GM18507 (cell line): Measurements from ENCODE around the gene COX10.
A peak's percentile ranks its signal among the peaks of the same experiment; 100 is the strongest.

Source experiments
- DNase-seq: peaks from one replicate; pipeline ENCODE4 v3.0.0; 2011; ENCODE audit warnings: low read depth; ENCODE audit not compliant: insufficient read length; ENCODE audit errors: extremely low spot score
- FAIRE-seq: peaks from 2 replicates; lab custom pipeline; 2011; peaks lifted over from hg19 to GRCh38; lab: Jason Lieb, UNC

Gene COX10

GRCh38 chr17:14068542-14069250, 608 bp upstream of the COX10 start:
- no peak for FAIRE-seq

GRCh38 chr17:14070344-14070984, 1.2 kb downstream of the COX10 start:
- no peak for FAIRE-seq
- DNase-seq, result no peak

More at GRCh38 chr17:14068542-14069250, 608 bp upstream of the COX10 start:
- no peak for DNase-seq

- FAIRE-seq, result no peak
Observed at GRCh38 chr17:14072881-14073280, 3.6 kb downstream of the COX10 start.

GRCh38 chr17:14078027-14078426, 8.7 kb downstream of the COX10 start:
- FAIRE-seq, result no peak

More at GRCh38 chr17:14072881-14073280, 3.6 kb downstream of the COX10 start:
- no peak for DNase-seq

GRCh38 chr17:14080847-14081251, 11.5 kb downstream of the COX10 start:
- FAIRE-seq (no peak), DNase-seq (no peak)

More at GRCh38 chr17:14078027-14078426, 8.7 kb downstream of the COX10 start:
- DNase-seq, result no peak

GRCh38 chr17:14082848-14083247, 13.5 kb downstream of the COX10 start:
- DNase-seq (no peak), FAIRE-seq (no peak)

DNA sequence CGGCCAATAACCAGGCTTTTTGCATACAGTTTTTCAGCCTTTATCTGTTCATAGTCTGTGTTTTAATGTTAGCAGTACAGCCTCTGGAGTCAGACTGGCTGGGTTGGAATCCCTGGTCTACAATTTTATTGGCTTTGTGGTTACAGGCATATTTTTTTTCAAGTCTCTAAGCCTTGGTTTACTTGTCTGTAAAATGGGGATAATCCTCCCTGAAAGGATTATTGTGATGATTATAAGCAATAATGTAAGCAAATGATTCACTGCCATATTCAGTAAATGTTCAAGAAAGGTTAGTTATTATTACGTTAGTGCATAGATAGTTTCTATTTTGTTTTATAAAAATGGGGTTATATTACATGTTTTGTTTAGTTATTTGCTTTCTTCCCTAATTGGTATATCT, 15.7 kb downstream of the COX10 start:
- DNase-seq (no peak), FAIRE-seq (no peak)

- DNase-seq (no peak), FAIRE-seq (no peak)
Observed at GRCh38 chr17:14086189-14086588, 16.9 kb downstream of the COX10 start.

GRCh38 chr17:14089179-14089578, 19.9 kb downstream of the COX10 start:
- FAIRE-seq (no peak), DNase-seq (no peak)

- DNase-seq (no peak), FAIRE-seq (no peak)
Observed at GRCh38 chr17:14091367-14091766, 22.1 kb downstream of the COX10 start.

DNA sequence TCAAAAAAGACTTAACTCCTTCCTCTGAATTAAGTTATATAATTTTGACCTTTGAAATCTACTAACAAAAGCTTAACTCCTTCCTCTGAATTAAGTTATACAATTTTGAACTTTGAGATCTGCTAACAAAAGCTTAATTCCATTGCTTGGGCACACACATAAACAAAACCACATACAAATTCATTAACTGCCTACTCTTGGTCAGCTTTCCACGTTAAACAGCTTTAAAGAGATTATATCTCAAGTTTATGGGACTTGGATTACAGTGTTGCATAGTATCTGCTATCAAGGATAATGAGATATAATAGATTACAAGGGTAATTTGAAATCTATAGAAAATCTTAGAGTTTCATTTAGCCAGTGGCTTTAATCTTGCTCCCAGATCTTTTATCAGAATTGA, 23.5 kb downstream of the COX10 start:
- FAIRE-seq, result peak; percentile 47

DNA sequence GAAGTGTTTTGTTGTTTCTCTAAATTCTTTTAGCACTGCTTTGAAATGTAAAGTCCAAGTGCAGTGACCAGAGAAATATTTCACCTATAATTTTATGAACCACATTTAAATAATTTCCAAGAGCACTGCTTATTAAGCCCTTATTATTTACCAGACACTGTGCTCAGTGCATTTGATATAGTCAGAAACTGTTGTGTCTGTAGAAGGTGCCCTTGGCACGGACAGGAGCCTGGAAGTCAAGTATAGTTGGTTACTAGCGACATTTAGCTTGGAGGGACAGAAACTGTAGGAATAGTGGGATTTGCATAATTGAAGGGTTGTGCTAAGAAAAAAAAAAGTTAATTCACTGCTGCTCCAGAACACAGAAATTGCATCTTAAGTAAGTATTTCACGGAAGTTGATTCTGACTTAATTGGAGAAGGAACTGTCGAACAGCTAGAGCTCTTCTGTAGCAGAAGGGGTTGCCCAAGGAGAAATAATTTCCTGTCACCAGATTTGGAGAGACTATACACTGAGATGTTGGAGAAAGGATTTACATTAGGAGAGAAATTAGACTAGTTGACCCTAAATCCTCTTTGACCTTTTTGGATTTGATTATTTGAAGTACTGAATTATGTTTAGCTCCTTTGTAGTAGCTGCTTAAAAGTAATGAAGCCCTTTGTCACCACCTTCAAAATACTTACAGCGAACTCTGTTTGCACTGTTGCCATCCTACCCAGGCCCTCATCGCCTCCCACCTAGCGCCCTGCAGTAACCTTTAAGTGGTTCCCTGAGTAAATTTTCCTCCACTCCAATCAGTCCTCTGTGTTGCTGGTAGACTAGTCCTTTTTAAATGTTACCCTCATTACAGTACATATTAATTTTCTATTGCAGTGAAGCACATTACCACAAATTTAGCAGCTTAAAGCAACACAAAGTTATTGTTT, 25.6 kb downstream of the COX10 start:
- DNase-seq (no peak), FAIRE-seq (no peak)

More for the DNA sequence above, 23.5 kb downstream of the COX10 start:
- no peak for DNase-seq

DNA sequence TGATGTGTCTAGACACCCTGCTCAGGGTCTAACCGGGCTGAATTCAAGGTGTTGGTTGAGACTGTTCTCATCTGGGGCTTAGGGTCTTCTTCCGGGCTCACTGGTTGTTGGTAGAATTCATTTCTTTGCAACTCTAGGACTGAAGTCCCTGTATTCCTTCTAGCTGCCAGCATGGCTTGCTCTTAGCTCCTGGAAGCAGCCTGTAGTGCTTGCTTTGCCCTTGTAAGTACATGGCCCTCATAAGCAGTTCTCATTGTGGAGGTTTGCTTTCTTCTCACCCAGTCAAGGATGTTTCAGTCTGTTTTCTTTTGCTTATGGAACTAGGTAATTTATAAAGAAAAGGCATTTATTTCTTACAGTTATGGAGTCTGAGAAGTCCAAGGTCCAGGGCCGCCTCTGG, 26.3 kb downstream of the COX10 start:
- DNase-seq (no peak), FAIRE-seq (no peak)

DNA sequence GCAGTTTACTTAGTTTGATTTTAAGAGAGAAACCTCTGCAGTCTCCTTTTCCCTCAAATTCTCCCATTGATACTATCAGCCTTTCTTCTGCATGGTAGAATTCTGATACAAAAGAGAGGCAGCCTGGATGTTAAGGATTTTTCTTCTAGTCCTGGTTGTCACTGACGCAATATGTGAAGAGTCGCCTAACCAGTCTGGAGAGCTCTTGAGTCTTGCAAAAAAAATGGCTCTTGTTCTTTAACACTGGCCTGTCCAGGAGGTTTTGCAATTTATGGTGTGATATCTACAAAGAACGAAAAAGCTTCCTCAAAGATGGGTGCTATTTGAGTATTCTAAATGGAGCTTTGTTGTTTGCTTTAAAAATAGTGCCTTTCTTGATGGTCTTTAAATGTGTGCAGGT, 28.9 kb downstream of the COX10 start:
- FAIRE-seq (no peak), DNase-seq (no peak)

- FAIRE-seq, result no peak
Observed at GRCh38 chr17:14101976-14102375, 32.7 kb downstream of the COX10 start.

DNA sequence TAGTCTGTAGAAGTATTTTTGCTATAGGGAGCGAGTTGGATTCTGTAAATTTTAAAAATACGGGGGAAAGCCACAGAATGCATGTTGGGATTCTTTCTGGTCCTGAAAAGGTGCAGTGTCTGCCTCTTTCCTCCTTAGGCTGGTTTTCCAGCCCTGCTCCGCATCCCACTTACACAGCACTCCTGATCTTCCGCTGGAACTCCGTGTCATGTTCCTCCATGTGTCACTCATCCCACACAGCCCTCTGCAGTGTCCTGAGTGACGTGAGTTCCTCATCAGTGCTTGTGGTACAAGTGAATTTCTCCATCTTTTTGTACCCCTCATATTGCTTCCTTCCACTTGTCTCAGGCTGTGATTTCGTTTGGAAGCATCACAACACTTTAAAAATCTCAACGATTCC, 34.5 kb downstream of the COX10 start:
- DNase-seq, result no peak
- FAIRE-seq, result no peak

More at GRCh38 chr17:14101976-14102375, 32.7 kb downstream of the COX10 start:
- DNase-seq, result no peak

DNA sequence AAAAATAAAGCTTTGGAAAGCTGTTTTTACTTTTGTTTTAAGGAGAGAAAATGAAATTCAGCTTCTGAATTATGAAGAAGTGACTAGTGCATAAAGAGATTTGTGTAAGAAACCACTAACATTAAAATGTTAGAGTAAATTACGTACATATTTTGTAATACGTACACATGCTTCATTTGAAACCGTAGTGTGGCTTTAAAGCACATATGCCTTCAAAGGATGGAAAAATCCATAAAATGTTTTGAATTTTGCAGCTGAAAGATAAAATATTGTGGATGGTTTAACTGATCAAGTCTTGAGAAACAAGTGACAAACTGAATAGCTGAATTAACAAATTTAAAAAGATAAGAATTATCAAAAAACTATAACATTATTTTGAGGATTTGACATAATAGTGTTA, 35.4 kb downstream of the COX10 start:
- FAIRE-seq (no peak), DNase-seq (no peak)

GRCh38 chr17:14107889-14108288, 38.6 kb downstream of the COX10 start:
- FAIRE-seq (no peak), DNase-seq (no peak)

- FAIRE-seq (no peak), DNase-seq (no peak)
Observed at GRCh38 chr17:14112407-14112806, 43.1 kb downstream of the COX10 start.

- no peak for DNase-seq
- FAIRE-seq, result no peak
Observed at GRCh38 chr17:14113137-14113536, 43.8 kb downstream of the COX10 start.
